Neutrophil (primary cell): ENCODE results near the gene EXOC4.

Experiments
- H3K27ac ChIP-seq: fragments of 200-600 bp; sonication (generic); 2 replicates; pipeline ENCODE4 v1.5.1; 2016; ENCODE audit warnings: mild to moderate bottlenecking, moderate library complexity
- H3K27me3 ChIP-seq: fragments of 200-600 bp; sonication (generic); 2 replicates; pipeline ENCODE4 v1.6.0; 2016; ENCODE audit warnings: mild to moderate bottlenecking
- H3K36me3 ChIP-seq: fragments of 200-600 bp; sonication (generic); 2 replicates; pipeline ENCODE4 v1.5.1; 2017
- H3K4me1 ChIP-seq, 2 experiments: fragments of 200-600 bp in 1 of 2; sonication (generic) in 1 of 2; 1 replicate in 1 of 2; 2 replicates in 1 of 2; pipeline versions ENCODE4 v1.5.1 to v1.6.1; 2013 to 2016; ENCODE audit warnings: low read depth in 1 of 2, low read length in 1 of 2, mild to moderate bottlenecking in 1 of 2, moderate library complexity in 1 of 2; ENCODE audit not compliant: control insufficient read depth in 1 of 2, insufficient read depth in 1 of 2
- H3K4me3 ChIP-seq, 2 experiments: fragments of 200-600 bp in 1 of 2; sonication (generic) in 1 of 2; 1 replicate in 1 of 2; 2 replicates in 1 of 2; pipeline ENCODE4 v1.5.1; 2013 to 2016; ENCODE audit warnings: low read depth in 1 of 2, low read length in 1 of 2, mild to moderate bottlenecking in 1 of 2, moderate library complexity in 1 of 2
- H3K9me3 ChIP-seq: fragments of 200-600 bp; sonication (generic); 2 replicates; pipeline ENCODE4 v1.5.1; 2016
- TF ChIP-seq, protein P1 (sequence below): fragments of 200-600 bp; sonication (generic); IDR thresholded peaks from 2 replicates; pipeline ENCODE4 v1.5.1; 2016; ENCODE audit warnings: antibody characterized with exemption

Gene EXOC4

DNA sequence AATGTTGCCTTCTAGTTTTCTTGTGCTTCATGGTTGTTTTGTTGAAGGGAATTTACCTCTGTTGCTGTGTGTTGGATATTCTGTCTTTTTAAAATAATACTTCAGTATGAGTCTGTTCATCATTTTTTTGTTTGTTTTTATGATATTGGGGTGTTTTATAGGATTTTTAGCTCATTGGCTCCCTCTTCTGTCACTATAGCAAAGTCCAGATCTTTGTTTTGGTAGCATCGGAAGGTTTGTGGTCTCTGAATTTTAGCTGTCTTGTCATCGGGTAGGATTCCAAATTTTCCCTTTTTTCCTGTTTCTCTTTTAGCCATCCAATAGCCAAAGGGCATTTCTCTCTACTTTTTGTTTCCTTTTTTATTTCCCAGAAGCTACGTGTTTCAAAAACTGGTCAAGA lies 91.4 kb downstream of the EXOC4 start:
- no peaks in the 10 kb centered on the region for H3K36me3 ChIP-seq
- H3K27ac ChIP-seq, result no peak overlapping the region
- H3K9me3 ChIP-seq, result no peaks in the 10 kb centered on the region
- no peaks in the 10 kb centered on the region for H3K27me3 ChIP-seq
- H3K4me3 ChIP-seq, result no peak overlapping the region
- TF ChIP-seq, protein P1, sequence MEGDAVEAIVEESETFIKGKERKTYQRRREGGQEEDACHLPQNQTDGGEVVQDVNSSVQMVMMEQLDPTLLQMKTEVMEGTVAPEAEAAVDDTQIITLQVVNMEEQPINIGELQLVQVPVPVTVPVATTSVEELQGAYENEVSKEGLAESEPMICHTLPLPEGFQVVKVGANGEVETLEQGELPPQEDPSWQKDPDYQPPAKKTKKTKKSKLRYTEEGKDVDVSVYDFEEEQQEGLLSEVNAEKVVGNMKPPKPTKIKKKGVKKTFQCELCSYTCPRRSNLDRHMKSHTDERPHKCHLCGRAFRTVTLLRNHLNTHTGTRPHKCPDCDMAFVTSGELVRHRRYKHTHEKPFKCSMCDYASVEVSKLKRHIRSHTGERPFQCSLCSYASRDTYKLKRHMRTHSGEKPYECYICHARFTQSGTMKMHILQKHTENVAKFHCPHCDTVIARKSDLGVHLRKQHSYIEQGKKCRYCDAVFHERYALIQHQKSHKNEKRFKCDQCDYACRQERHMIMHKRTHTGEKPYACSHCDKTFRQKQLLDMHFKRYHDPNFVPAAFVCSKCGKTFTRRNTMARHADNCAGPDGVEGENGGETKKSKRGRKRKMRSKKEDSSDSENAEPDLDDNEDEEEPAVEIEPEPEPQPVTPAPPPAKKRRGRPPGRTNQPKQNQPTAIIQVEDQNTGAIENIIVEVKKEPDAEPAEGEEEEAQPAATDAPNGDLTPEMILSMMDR, result no peak
- no peaks in the 10 kb centered on the region for H3K4me1 ChIP-seq

GRCh38 chr7:133345690-133346421 lies 93.0 kb downstream of the EXOC4 start:
- no peaks in the 10 kb centered on the region for H3K36me3 ChIP-seq
- peaks cover 0 to 5% of the 10 kb centered on the region in 2 experiments for H3K4me1 ChIP-seq
- no peaks in the 10 kb centered on the region for H3K27me3 ChIP-seq
- no peaks in the 10 kb centered on the region for H3K9me3 ChIP-seq
- TF ChIP-seq, protein P1, result no peak
- H3K27ac ChIP-seq, result no peak overlapping the region
- H3K4me3 ChIP-seq, result no peak overlapping the region

GRCh38 chr7:133348250-133348649 lies 95.4 kb downstream of the EXOC4 start:
- Histone ChIP-seq H3K27me3 (no peaks in the 10 kb centered on the region), H3K9me3 (no peaks in the 10 kb centered on the region), H3K27ac (no peak overlapping the region), H3K4me3 (no peak overlapping the region), H3K36me3 (no peaks in the 10 kb centered on the region), H3K4me1 (peaks cover 0 to 5% of the 10 kb centered on the region in 2 experiments)
- TF ChIP-seq, protein P1, result no peak

DNA sequence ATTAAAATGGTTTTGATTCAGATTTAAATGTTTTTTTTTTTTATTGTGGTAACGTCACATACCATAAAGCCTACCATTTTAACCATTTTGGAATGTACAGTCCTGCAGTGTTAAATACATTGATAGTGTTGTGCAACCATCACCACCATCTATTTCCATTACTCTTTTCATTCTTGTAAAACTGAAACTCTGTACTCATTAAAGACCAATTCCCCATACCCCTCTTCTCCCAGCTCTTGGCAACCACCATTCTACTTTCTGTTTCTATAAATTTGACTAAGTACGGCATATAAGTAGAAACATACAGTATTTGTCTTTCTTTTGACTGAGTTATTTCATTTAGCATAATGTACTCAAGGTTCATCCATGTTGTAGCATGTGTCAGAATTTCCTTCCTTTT lies 96.2 kb downstream of the EXOC4 start:
- H3K27ac ChIP-seq, result no peak overlapping the region
- no peaks in the 10 kb centered on the region for H3K36me3 ChIP-seq
- peaks cover 0 to 5% of the 10 kb centered on the region in 2 experiments for H3K4me1 ChIP-seq
- no peaks in the 10 kb centered on the region for H3K9me3 ChIP-seq
- TF ChIP-seq, protein P1, result no peak
- H3K4me3 ChIP-seq, result no peak overlapping the region
- H3K27me3 ChIP-seq, result no peaks in the 10 kb centered on the region

DNA sequence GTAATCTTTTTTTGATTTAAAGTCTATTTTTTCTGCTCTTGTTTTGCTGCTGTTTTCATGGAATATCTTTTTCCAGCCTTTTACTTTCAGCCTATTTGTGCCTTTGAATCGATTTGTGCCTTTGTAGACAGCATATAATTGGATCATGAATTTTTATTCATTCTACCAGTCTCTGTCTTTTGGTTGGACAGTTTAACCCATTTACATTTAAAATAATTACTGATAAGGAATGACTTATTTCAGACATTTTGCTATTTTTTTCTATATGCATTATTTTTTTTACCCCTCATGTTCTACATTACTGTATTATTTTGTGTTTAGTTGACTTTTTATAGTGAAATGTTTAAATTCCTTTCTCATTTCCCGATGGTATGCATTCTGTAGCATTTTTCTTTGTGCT lies 99.6 kb downstream of the EXOC4 start:
- TF ChIP-seq, protein P1, result no peak
- H3K4me3 ChIP-seq, result no peak overlapping the region
- no peaks in the 10 kb centered on the region for H3K9me3 ChIP-seq
- no peak overlapping the region for H3K27ac ChIP-seq
- peaks cover 5% of the 10 kb centered on the region for H3K36me3 ChIP-seq
- H3K27me3 ChIP-seq, result no peaks in the 10 kb centered on the region
- peaks cover 0 to 14% of the 10 kb centered on the region in 2 experiments for H3K4me1 ChIP-seq
